SHP77 treated with DMSO at 0.1 percent for 48 hours (cell line): Measurements from ENCODE around the gene STIM1.
"Not testable (repeated sequence)": the region's sequence is repeated elsewhere in the genome, so short reads cannot be mapped to it uniquely, and the experiment has no call there.

Source experiments
- DNase-seq: peaks from one replicate; lab custom pipeline; 2025; lab: John Stamatoyannopoulos, UW

The STIM1 gene

GRCh38 chr11:3983101-3983500, 127.6 kb downstream of the STIM1 start:
- no peak for DNase-seq

DNA sequence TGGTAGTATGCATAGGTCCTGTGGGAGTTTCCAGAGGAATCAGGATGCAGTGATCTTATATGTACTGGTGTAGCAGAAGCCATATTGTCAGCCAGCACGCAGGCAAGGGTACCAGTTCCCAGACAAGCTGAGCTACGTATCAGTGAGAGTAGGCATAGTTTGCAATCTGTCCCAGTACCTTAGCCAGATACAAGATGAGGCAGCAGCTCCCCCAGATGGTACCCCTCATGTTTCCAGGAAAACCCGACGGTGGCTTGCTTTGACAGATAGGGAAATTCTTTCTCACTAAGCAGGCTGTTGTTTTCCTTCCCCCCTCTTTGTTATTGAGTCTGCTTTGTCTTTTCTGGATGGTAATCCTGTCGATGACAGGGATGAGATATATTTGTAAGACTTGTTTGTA, 129.4 kb downstream of the STIM1 start:
- no peak for DNase-seq

DNA sequence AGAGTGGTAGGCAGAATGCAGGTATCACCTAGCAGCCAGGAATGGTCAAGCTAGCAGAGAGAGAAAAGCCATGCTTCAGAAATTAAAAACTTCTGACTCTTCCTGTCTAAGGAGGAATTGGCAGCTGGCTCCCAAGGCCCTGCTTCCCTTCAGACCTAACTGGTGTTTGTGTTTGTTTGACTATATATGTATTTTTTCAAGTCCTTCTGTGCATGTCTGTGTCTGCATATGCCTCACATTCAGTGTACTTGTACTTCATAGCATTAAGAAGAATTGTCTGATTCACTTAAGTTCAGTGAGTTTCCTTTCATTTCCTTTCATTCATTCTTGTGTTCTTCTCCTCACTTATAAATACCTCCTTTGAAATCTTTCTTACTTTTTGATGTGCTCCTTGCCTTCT, 130.2 kb downstream of the STIM1 start:
- no peak for DNase-seq

DNA sequence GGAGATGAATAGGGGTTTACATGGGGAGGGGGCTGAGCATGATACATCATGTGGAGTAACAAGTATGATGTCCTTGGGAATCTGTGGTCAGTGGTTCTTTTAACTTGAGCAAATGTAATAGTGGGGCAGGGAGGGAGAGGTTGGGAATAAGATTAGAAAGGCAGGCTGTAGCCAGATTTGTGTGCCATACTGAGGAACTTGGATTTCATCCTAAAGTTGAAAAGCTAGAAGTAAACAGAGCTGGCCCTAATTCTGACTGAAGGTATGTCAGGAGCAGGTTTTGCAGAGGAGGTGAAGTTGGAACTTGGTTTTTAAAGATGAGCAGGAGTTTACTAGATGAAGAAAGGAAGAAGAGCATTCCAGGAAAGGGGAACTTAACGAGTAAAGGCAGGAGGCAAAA, 130.8 kb downstream of the STIM1 start:
- DNase-seq = no peak

DNA sequence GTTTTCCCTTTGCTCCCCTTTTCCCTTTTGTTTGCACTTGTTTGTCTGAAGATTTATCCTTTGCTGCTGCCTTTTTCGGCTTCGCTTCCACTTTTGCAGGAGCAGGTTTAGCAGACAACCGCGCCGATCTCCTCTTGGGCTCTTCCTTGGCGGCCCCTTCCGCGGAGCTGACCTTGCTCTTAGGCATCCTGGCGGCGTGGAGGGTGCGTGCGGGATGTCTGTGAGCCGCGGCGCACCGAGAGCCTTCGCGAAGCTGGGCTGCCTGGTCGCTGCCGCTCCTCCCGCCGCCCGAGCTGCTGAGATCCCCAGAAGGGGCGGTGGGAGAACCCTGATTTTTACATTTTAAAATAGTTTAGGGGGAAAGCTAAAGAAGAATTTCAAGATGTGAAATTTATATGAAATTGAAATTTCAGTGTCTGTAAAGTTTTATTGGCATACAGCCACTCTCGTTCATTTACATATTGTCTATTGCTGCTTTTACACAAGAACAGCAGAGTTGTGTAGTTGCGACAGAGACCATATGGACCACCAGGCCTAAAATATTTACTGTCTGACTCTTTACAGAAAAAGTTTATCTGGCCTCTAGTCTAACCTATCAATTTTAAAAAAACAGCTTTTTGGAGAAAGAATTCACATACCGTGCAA, 133.9 kb downstream of the STIM1 start:
- no peak for DNase-seq

GRCh38 chr11:3989921-3990290, 134.4 kb downstream of the STIM1 start:
- no peak for DNase-seq

GRCh38 chr11:3990406-3990805, 134.9 kb downstream of the STIM1 start:
- no peak for DNase-seq

- no peak for DNase-seq
Observed at GRCh38 chr11:3992964-3993363, 137.5 kb downstream of the STIM1 start.

- DNase-seq = no peak
Observed at GRCh38 chr11:3994030-3994640, 138.7 kb downstream of the STIM1 start.

DNA sequence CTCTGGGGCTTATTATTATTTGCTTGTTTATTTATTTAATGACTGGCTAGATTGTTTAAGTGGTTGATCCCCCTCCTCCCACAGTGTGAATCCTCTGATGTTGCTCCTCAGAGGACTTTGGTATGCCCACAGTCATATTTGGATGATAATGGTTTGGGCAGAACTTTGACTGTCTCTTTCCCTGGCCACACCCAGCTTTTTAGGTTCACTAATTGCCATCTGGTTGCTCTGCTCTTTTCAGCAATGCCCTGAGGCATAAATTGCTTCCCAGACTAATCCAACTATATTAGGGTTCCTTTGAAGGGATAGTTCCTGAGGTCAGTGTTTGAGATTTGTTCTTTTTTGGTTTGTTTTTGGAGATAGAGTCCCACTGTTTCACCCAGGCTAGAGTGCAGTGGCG, 139.8 kb downstream of the STIM1 start:
- DNase-seq = no peak

DNA sequence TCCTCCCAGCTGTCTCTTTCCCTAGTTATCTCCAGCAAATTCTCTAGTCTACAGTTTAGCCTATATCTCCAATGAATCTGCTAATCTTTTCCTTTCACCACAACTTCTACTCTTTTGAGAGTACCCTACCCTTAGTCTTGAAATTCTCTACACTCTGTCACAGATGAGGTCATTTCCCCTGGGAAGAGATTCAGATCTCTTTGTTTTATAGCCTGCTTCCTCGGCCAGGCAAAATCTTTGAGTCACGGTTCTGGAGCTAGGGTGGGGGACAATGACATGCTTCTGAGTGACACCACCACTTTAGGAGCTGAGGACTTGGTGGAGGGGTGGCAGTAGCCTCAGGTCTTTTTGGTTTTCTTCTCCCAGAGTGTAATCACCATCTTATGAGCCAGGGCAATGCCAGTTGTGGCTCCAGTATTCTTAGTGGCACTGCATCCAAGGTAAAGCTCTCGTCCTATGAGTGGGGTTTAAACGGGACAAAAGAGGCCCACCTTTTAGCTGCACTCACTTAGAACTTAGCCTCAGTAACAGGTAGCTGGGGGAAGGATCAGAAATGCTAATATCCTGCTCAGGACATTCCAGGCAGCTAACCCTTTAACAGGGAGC, 140.6 kb downstream of the STIM1 start:
- no peak for DNase-seq

- DNase-seq = no peak
Observed at GRCh38 chr11:3996651-3997050, 141.2 kb downstream of the STIM1 start.

DNA sequence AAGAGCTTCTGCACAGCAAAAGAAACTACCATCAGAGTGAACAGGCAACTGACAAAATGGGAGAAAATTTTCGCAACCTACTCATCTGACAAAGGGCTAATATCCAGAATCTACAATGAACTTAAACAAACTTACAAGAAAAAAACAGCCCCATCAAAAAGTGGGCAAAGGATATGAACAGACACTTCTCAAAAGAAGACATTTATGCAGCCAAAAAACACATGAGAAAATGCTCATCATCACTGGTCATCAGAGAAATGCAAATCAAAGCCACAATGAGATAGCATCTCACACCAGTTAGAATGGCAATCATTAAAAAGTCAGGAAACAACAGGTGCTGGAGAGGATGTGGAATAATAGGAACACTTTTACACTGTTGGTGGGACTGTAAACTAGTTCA, 149.3 kb downstream of the STIM1 start:
- not testable (repeated sequence) for DNase-seq

DNA sequence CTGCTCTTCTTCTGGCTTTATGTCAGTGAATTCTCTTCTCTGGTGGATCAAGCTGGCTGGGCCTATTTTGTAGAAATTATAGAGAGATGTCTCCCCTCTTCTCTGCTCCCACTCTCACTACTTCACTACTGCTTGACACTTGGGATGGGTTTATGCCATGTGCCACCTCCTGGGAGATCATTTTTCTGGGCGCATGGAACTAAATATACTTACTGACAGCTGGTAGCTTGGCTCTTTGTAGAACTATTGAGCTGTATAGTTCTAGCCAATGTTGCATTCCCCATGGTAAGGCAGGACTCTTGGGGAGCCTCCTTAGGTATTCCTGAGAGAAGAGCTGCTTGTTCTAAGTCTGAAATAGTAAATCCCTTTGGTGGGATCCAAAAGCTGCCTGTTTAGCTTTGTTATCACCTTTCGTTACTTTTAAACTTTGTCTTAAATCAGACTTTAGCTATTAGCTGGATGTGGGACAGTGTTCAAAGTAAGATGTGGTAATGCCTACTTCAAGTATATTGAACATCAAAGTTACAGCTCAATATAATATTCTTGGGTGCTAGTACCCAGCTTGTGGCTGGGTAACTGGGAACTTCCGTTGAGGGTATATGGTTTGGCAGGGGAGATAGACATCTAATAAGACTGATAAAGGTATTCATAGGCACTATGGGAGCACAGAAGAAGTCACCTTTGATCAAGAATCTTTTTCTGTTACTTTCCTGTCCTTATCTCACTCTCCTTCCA, 151.6 kb downstream of the STIM1 start:
- no peak for DNase-seq

DNA sequence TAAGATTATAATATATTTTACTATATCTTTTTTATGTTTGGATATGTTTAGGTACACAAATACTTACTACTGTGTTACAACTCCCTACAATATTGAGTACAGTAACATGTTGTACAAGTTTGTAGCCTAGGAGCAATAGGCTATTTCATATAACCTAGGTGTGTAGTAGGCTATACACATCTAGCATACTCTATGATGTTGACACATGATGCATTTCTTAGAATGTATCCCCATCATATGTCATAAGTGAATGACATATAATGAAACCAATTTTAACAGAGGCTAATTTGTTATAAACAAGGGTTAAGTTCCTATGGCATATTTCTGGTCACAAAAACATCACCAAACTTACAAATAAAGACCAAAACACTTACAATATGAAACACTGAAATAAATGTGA, 152.7 kb downstream of the STIM1 start:
- no peak for DNase-seq

- not testable (repeated sequence) for DNase-seq
Observed at GRCh38 chr11:4016602-4017001, 161.1 kb downstream of the STIM1 start.

DNA sequence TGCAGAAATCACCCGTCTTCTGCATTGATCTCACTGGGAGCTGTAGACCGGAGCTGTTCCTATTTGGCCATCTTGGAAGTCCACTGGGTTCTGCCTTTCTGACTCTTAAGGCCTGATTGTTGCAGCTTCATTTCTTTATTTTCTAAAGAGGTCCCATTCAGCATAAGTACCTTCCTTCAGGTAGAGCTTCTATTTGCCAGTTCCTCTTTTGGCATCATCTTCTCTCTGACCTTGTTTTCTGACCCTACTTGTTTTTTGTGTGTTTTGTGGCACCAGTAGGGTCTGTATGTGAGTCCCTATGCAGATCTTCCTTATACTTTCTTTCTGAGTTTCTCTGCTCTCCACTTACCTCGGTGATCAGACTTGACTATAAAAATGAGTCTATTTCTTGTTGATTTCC, 161.7 kb downstream of the STIM1 start:
- no peak for DNase-seq

GRCh38 chr11:4018641-4019040, 163.2 kb downstream of the STIM1 start:
- DNase-seq = no peak

- DNase-seq = no peak
Observed at GRCh38 chr11:4019891-4020290, 164.4 kb downstream of the STIM1 start.

DNA sequence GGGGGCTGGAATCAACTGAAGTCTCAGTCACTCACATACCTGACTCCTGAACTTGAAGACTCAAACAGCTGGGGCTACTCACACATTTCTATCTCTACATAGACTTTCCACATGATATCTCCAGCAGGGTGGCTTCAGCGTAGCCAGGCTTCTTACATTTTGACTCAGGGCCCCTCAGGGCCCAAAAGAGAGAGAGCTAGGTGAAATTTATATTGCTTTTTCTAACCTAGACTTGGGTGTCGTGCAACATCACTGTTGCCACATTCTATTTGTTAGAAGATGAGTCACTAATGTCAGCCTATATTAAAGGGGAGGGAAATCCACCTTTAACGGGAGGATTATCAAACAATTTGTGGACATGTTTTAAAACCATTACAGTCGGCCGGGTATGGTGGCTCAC, 167.2 kb downstream of the STIM1 start:
- no peak for DNase-seq

DNA sequence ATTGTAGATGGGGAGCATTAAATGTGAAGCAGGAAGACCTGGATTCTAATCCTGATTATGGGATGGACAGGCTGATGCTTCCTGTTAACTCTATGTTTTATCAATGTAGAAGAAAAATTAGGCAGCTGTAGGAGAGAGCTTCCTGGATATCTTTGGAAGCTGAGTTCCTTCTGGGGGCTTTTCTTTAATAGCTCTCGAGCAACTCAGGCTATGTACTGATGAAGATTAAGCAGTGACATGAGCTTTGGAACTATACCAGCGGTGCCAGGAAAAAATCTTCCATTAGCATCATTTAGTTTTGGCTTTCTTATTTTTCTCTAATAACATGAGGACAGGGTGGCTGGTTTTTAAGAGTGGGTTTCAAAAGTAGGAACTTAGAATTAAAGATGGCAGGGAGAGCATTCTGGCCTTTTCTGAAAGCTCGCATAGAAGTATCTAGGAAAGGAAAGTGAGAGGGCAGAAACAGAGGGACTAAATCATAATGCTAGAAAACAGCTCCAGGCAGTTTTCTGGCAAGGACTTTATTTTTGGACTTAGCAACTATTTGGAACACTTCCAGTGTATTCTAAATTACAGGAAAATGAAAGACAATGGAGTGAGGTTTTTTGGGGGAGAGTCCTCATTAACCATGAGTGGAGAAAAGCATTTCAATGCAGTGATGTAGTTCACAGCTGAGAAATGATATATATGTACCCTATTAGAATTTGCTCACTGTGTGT, 169.9 kb downstream of the STIM1 start:
- no peak for DNase-seq

GRCh38 chr11:4025967-4026324, 170.5 kb downstream of the STIM1 start:
- no peak for DNase-seq

DNA sequence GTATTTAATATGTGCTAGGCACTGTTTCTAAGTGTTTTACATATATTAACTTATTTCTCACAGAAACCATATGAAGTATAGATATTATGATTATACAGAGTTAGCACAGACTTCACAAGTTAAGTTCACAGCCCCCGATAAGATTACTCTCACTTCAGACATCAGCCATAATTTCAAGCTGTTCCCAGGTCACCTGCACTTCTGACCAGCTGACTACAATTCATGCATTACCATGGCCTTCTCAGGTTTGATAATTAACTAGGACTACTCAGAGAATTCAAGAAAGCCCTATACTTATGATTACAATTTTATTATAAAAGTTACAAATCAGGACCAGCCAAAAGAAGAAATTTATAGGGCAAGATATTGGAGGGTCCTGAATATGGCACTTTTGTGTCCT, 170.9 kb downstream of the STIM1 start:
- no peak for DNase-seq
